LNCaP clone FGC (cell line): ENCODE data around the gene PTPRG.

Experiments
- DNase-seq: peaks from one replicate; pipeline ENCODE4 v3.0.0-alpha.2; 2011; ENCODE audit warnings: low read depth
- H3K4me3 ChIP-seq: 2 replicates; pipeline ENCODE4 v1.5.1; 2011; ENCODE audit warnings: mild to moderate bottlenecking, low read depth, low read length, control low read depth
- TF ChIP-seq, protein P1 (sequence below): IDR thresholded peaks from 2 replicates; pipeline ENCODE4 v1.5.1; 2012; ENCODE audit warnings: mild to moderate bottlenecking; ENCODE audit not compliant: control insufficient read depth, insufficient read depth; ENCODE audit errors: extremely low read depth

PTPRG gene

DNA sequence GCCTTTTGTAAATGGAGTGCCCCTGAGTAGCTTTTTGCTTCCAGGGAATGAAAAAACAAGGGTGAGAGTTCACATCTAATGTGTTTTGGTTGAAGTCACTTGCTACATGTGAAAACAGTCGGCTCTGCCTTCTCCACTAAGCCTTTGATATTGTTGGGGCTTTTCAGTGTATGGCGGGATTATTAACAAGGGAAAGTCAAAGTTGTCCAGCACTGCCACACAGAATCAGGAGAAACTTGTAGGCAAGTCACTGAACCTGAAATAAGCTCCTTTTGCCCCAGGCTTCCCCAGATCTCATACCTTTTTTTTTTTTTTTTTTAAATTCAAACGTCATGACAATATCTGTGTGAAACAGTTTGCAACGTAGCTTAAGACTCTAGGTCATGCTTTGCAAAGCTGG, 564.0 kb downstream of the PTPRG start:
- no peak overlapping the region for H3K4me3 ChIP-seq
- TF ChIP-seq, protein P1, sequence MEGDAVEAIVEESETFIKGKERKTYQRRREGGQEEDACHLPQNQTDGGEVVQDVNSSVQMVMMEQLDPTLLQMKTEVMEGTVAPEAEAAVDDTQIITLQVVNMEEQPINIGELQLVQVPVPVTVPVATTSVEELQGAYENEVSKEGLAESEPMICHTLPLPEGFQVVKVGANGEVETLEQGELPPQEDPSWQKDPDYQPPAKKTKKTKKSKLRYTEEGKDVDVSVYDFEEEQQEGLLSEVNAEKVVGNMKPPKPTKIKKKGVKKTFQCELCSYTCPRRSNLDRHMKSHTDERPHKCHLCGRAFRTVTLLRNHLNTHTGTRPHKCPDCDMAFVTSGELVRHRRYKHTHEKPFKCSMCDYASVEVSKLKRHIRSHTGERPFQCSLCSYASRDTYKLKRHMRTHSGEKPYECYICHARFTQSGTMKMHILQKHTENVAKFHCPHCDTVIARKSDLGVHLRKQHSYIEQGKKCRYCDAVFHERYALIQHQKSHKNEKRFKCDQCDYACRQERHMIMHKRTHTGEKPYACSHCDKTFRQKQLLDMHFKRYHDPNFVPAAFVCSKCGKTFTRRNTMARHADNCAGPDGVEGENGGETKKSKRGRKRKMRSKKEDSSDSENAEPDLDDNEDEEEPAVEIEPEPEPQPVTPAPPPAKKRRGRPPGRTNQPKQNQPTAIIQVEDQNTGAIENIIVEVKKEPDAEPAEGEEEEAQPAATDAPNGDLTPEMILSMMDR = no peak
- DNase-seq = no peak

DNA sequence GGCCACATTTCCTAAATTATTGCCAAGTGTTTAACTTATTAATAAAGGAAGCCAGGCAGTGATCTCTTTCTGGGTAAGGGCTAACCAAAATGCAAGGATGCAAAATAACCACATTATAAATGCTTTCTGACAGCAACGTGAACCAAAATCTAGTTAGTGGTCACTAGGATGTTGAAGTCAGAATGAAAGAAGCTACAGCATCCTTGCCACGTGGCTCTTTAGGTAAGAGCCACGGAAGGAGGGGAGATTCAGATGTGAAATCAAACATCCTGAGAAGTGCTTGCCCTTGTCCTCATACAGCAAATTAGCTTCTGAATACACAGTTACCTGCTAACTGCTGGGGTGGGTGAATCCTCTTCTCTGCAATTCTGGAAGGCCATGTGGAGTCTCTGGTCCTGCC, 565.7 kb downstream of the PTPRG start:
- DNase-seq = no peak
- TF ChIP-seq, protein P1 = no peak
- no peak overlapping the region for H3K4me3 ChIP-seq

DNA sequence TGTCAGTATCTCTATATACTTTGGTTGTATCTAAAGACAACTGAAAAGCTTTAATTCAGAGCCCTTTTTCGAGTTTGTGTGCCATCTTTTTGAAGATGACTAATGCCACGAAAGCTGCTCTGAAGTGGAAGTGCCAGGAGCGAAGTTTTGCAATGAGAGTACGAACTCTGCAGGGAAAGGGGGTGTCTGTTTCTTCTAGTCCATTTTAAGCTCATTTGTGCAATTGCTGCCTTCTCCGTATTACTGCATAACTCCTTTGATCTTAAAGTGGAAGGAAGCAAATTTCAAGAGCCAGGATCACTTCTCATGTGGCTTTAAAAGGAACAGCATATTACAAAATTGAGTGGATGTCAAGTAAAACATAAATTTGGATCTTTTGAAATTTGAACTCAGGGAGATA, 566.7 kb downstream of the PTPRG start:
- DNase-seq = no peak
- H3K4me3 ChIP-seq = no peak overlapping the region
- TF ChIP-seq, protein P1 = no peak

DNA sequence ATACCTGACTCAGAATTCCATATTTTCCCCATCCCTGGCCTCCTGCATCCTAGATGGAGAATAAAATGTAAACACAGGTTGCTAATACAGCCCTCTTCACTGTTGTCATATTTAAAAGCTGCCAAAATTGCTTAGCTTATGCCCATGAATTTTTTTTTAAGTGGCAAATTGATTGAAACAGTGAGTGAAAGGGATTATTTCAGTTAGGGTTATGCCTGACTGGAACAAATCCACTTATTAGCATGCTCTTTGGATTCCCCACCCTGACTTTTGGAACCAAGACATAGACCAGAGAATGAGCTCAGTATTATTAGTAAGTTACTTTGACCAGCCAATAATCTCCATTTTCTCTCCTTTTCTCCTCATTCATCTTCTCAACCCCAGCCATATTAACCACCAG, 567.3 kb downstream of the PTPRG start:
- TF ChIP-seq, protein P1 = no peak
- no peak overlapping the region for H3K4me3 ChIP-seq
- DNase-seq = no peak

DNA sequence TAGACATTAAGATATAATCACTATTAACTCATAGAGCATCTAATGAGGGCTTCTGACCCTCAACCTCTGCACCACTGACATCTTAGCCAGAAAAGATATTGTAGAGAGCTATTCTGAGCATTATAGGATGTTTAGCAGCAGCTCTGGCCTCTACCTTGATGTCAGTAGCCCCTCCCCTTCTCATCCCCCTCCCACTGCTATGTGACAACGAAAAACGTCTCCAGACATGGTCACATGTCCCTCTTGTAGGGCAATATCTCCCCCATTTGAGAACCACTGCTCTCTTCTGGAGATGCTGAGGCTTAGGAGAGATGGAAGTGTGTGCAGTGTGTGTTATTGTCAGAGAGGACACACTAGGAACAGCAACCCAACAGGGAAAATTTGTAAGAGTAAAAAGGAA, 569.7 kb downstream of the PTPRG start:
- H3K4me3 ChIP-seq = no peak overlapping the region
- DNase-seq = no peak
- TF ChIP-seq, protein P1 = no peak

DNA sequence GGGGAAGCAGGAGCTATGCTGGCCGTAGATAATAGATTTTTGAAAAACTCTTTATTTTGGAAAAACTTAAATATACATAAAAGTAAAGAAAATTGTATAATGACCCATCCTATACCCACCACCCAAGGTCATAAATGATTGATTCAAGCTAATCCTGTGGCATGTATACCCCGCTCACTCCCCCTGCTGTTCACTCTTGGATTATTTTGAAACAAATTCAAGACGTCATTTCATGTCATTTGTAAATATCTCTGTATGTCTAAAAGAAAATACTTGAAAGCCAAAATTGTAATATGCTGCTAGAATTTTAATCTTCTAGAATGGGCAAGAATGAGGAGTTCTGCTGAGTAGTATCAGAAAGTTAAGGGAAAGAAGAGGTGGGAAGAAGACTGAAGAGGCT, 570.2 kb downstream of the PTPRG start:
- TF ChIP-seq, protein P1 = peak; percentile 61
- no peak overlapping the region for H3K4me3 ChIP-seq
- DNase-seq = peak; percentile 11

DNA sequence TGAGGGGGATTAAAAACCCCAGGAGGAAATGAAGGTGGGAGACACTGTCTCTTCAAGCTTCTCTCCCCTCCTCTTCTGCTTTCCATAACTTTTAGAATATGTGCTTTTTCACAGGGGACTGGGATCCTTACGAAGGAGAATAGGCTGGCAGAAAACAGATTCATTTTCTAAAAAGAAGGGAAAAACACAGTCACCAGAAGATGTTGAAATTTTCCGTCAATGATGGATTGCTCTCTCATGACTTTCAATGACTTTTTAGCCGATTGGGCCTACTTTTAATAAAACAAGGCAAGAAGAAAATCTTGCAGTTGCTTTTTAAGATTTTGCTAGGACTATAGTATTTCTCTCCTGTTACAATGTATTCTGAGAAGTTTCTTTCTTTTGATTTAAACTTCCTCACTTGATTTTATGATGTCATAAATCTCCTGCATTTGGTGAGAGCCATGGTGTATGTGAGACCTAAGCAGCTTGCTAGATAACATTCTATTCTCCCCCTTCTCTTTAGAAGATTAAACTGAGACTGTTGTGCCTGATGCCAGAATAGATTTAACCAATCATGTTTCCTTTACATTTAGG, 570.7 kb downstream of the PTPRG start:
- no peak overlapping the region for H3K4me3 ChIP-seq
- no peak for DNase-seq
- TF ChIP-seq, protein P1 = no peak
